ENCODE measurements around the gene SCYGR1.
"Not testable (repeated sequence)": the region's sequence is repeated elsewhere in the genome, so short reads cannot be mapped to it uniquely, and the experiment has no call there.

- TF ChIP-seq ZNF446 (CRISPR knock-in tag; IDR thresholded peaks at IDR 0.05); SMAD1 (CRISPR knock-in tag; IDR thresholded peaks at IDR 0.05; ENCODE audit: borderline replicate concordance, low read depth): not testable (repeated sequence)
Observed at GRCh38 chr2:227382241-227382835, 5.4 kb downstream of the SCYGR1 start.

All from HepG2 (cell line).